H1 (cell line): ENCODE data around the gene SOWAHC. TPM values are rescaled to one million over a fixed set of nuclear protein-coding genes. Genes with fewer than 3 reads are reported as not detected.

ENCODE experiments used
- CTCF ChIA-PET: fragments of 300-600 bp; sonication (Branson Sonifier 250); formaldehyde crosslinking; loops from one replicate; lab custom pipeline; 2021; ENCODE audit not compliant: partially characterized antibody; lab: Charles Lee
- POLR2A ChIA-PET: fragments of 300-600 bp; sonication (Branson Sonifier 250); formaldehyde crosslinking; loops from one replicate; lab custom pipeline; 2021; ENCODE audit warnings: inconsistent platforms; ENCODE audit not compliant: partially characterized antibody; lab: Charles Lee
- DNase-seq, 2 experiments: peaks; one replicate each; pipeline versions ENCODE4 v3.0.0 to v3.0.0-alpha.2; 2010 to 2022; ENCODE audit warnings: low spot score in 2 of 2, low read depth in 1 of 2, mixed read lengths in 1 of 2
- FAIRE-seq: peaks from 2 replicates; lab custom pipeline; 2011; peaks lifted over from hg19 to GRCh38; lab: Jason Lieb, UNC
- H2AFZ ChIP-seq: 2 replicates; pipeline ENCODE4 v1.8.1; 2012; ENCODE audit warnings: low read length, inconsistent platforms
- H2AK5ac ChIP-seq: 2 replicates; pipeline ENCODE4 v1.6.1; 2013; ENCODE audit warnings: low read depth, low read length
- H2BK120ac ChIP-seq: replicated peaks from 2 replicates; pipeline ENCODE3; 2013; ENCODE audit warnings: low read depth, low read length, inconsistent platforms
- H2BK12ac ChIP-seq: 2 replicates; pipeline ENCODE4 v1.6.1; 2013; ENCODE audit warnings: low read depth, low read length
- H2BK15ac ChIP-seq: 2 replicates; pipeline ENCODE4 v1.6.1; 2013; ENCODE audit warnings: low read length
- H2BK20ac ChIP-seq: 2 replicates; pipeline ENCODE4 v1.6.1; 2013; ENCODE audit warnings: low read length
- H2BK5ac ChIP-seq: 2 replicates; pipeline ENCODE4 v1.6.1; 2013; ENCODE audit warnings: low read depth, low read length
- H3K14ac ChIP-seq: 2 replicates; pipeline ENCODE4 v1.6.1; 2013; ENCODE audit warnings: inconsistent platforms; ENCODE audit not compliant: insufficient read length
- H3K18ac ChIP-seq: 2 replicates; pipeline ENCODE4 v1.6.1; 2013; ENCODE audit warnings: low read length; ENCODE audit errors: extremely low read depth
- H3K23ac ChIP-seq: 2 replicates; pipeline ENCODE4 v1.6.1; 2013; ENCODE audit warnings: inconsistent platforms; ENCODE audit not compliant: insufficient read length
- H3K23me2 ChIP-seq: 2 replicates; pipeline ENCODE4 v1.6.1; 2013; ENCODE audit warnings: low read depth, low read length
- H3K27ac ChIP-seq: 2 replicates; pipeline ENCODE4 v1.6.1; 2011; ENCODE audit warnings: low read depth, low read length, inconsistent platforms
- H3K27me3 ChIP-seq, 4 experiments: replicated peaks in 1 of 4; 1 replicate in 1 of 4; 2 replicates in 3 of 4; pipeline versions ENCODE4 v1.6.1 to v1.8.1; 2011 to 2013; ENCODE audit warnings: low read length in 3 of 4, mild to moderate bottlenecking in 3 of 4, inconsistent platforms in 2 of 4, mixed read lengths in 2 of 4, moderate library complexity in 1 of 4; ENCODE audit not compliant: control insufficient read depth in 3 of 4, insufficient read depth in 3 of 4; ENCODE audit errors: extremely low read depth in 1 of 4
- H3K36me3 ChIP-seq, 4 experiments: 2 replicates each; pipeline versions ENCODE4 v1.6.1 to v1.8.1; 2011 to 2013; ENCODE audit warnings: mild to moderate bottlenecking in 4 of 4, low read length in 3 of 4, moderate library complexity in 2 of 4, control low read depth in 1 of 4, inconsistent platforms in 1 of 4; ENCODE audit not compliant: insufficient read depth in 4 of 4, control insufficient read depth in 2 of 4
- H3K4ac ChIP-seq: replicated peaks from 2 replicates; pipeline ENCODE3; 2013; ENCODE audit warnings: low read length, low read depth, mixed read lengths, inconsistent platforms; ENCODE audit not compliant: insufficient read length
- H3K4me1 ChIP-seq, 4 experiments: replicated peaks in 1 of 4; 1 replicate in 1 of 4; 2 replicates in 3 of 4; pipeline versions ENCODE4 v1.6.1 to v1.8.1; 2011 to 2013; ENCODE audit warnings: low read length in 3 of 4, inconsistent platforms in 2 of 4, mixed read lengths in 1 of 4; ENCODE audit not compliant: insufficient read depth in 4 of 4, control insufficient read depth in 3 of 4
- H3K4me2 ChIP-seq, 2 experiments: 2 replicates each; pipeline versions ENCODE4 v1.6.1 to v1.8.1; 2011 to 2013; ENCODE audit warnings: low read depth in 2 of 2, low read length in 2 of 2, control low read depth in 1 of 2, inconsistent platforms in 1 of 2, mild to moderate bottlenecking in 1 of 2; ENCODE audit not compliant: insufficient read depth in 1 of 2
- H3K4me3 ChIP-seq, 4 experiments: fragments of 200-600, 300-600 bp in 1 of 4; sonication (generic), shearing (Covaris generic), sonication (Bioruptor Twin) in 1 of 4; 2 replicates each; pipeline versions ENCODE4 v1.5.1 to v1.8.1; 2011 to 2016; ENCODE audit warnings: low read length in 4 of 4, low read depth in 3 of 4, control low read depth in 2 of 4, inconsistent platforms in 2 of 4, mild to moderate bottlenecking in 2 of 4, mixed read lengths in 1 of 4, moderate library complexity in 1 of 4; ENCODE audit not compliant: insufficient read depth in 2 of 4; ENCODE audit errors: extremely low read depth in 1 of 4
- H3K56ac ChIP-seq: replicated peaks from 2 replicates; pipeline ENCODE3; 2013; ENCODE audit warnings: low read depth, mild to moderate bottlenecking, mixed read lengths, low read length, inconsistent platforms; ENCODE audit not compliant: insufficient read length
- H3K79me1 ChIP-seq: 2 replicates; pipeline ENCODE4 v1.6.1; 2013; ENCODE audit warnings: low read depth, low read length, control low read depth
- H3K79me2 ChIP-seq, 2 experiments: 2 replicates each; pipeline versions ENCODE4 v1.6.1 to v1.8.1; 2012 to 2013; ENCODE audit warnings: low read length in 2 of 2, mild to moderate bottlenecking in 2 of 2, inconsistent platforms in 1 of 2; ENCODE audit not compliant: insufficient read depth in 2 of 2, control insufficient read depth in 1 of 2
- H3K9ac ChIP-seq, 4 experiments: replicated peaks in 1 of 4; 1 replicate in 1 of 4; 2 replicates in 3 of 4; pipeline versions ENCODE4 v1.6.1 to v1.8.1; 2011 to 2013; ENCODE audit warnings: low read depth in 3 of 4, low read length in 3 of 4, control low read depth in 2 of 4, mild to moderate bottlenecking in 2 of 4, moderate library complexity in 2 of 4, inconsistent platforms in 1 of 4; ENCODE audit errors: extremely low read depth in 1 of 4
- H3K9me3 ChIP-seq, 2 experiments: 2 replicates each; pipeline versions ENCODE4 v1.6.1 to v1.8.1; 2012 to 2013; ENCODE audit warnings: mild to moderate bottlenecking in 2 of 2, moderate library complexity in 2 of 2, control low read depth in 1 of 2, inconsistent platforms in 1 of 2, low read depth in 1 of 2, low read length in 1 of 2, mixed read lengths in 1 of 2; ENCODE audit not compliant: insufficient read depth in 2 of 2
- H4K20me1 ChIP-seq, 2 experiments: replicated peaks in 1 of 2; 2 replicates each; pipeline versions ENCODE3 to v1.8.1; 2011 to 2013; ENCODE audit warnings: inconsistent platforms in 2 of 2, low read length in 2 of 2, mild to moderate bottlenecking in 1 of 2; ENCODE audit not compliant: insufficient read depth in 2 of 2, control insufficient read depth in 1 of 2
- H4K5ac ChIP-seq: 2 replicates; pipeline ENCODE4 v1.6.1; 2013; ENCODE audit warnings: low read length, low read depth, mixed read lengths, inconsistent platforms; ENCODE audit not compliant: insufficient read length
- H4K8ac ChIP-seq: 2 replicates; pipeline ENCODE4 v1.8.0; 2013; ENCODE audit warnings: mild to moderate bottlenecking, moderate library complexity, low read length, inconsistent platforms; ENCODE audit not compliant: insufficient read depth; ENCODE audit errors: extremely low read depth
- H4K91ac ChIP-seq: replicated peaks from 2 replicates; pipeline ENCODE3; 2013; ENCODE audit warnings: low read length, mixed read lengths, inconsistent platforms; ENCODE audit not compliant: insufficient read length
- ASH2L ChIP-seq: fragments of 200-600, 300-600 bp; sonication (generic); IDR thresholded peaks from one replicate; pipeline ENCODE4 v1.7.1; 2017; ENCODE audit warnings: low read length
- JUND ChIP-seq: IDR thresholded peaks from 2 replicates; pipeline ENCODE4 v1.6.1; 2011; ENCODE audit warnings: mild to moderate bottlenecking, improper control_type of control experiment, low read length
- POU5F1 ChIP-seq: IDR thresholded peaks from 2 replicates; pipeline ENCODE4 v1.6.1; 2011; ENCODE audit warnings: low read depth, mild to moderate bottlenecking, low read length, moderate library complexity
- SIX5 ChIP-seq: IDR thresholded peaks from 2 replicates; pipeline ENCODE4 v1.6.1; 2011; ENCODE audit warnings: mild to moderate bottlenecking, low read depth, low read length
- SP1 ChIP-seq: IDR thresholded peaks from 2 replicates; pipeline ENCODE4 v1.6.1; 2011; ENCODE audit warnings: low read depth, low read length
- SUZ12 ChIP-seq: fragments of 200-600 bp; sonication (generic); IDR thresholded peaks from 2 replicates; pipeline ENCODE4 v1.6.1; 2012; ENCODE audit warnings: mild to moderate bottlenecking, inconsistent platforms, low read length, moderate library complexity, mixed read lengths
- TAF1 ChIP-seq: IDR thresholded peaks from 2 replicates; pipeline ENCODE4 v1.6.1; 2011; ENCODE audit warnings: mild to moderate bottlenecking, low read depth, low read length
- WGBS, 2 experiments: shearing (Covaris generic) in 1 of 2; methylation state at CpG; one replicate each; pipeline versions ENCODE4 v1.1.6 to v1.1.7; 2013 to 2015; ENCODE audit warnings: low lambda C conversion rate in 2 of 2, mixed read lengths in 2 of 2, inconsistent platforms in 1 of 2, low coverage in 1 of 2, missing lambda C conversion rate in 1 of 2; ENCODE audit not compliant: insufficient replicate concordance in 2 of 2, insufficient coverage in 1 of 2, insufficient read length in 1 of 2; ENCODE audit errors: extremely low coverage in 1 of 2, missing lambda C conversion rate in 1 of 2; 5-methylcytosine and 5-hydroxymethylcytosine counted together
- polyA plus RNA-seq, 7 experiments: library from polyadenylated mRNA; depleted of rRNA in 3 of 7; stranded (reverse) in 5 of 7; unstranded in 2 of 7; fragments of >200 nt in 5 of 7; fragments of 200-250 nt in 2 of 7; gene quantifications; 1 replicate in 5 of 7; 2 replicates in 1 of 7; 4 replicates in 1 of 7; pipeline versions ENCODE4 v1.2.1 to v1.2.3, GENCODE V29; 2011 to 2013; ENCODE audit warnings: missing spikeins in 2 of 7, mixed read lengths in 2 of 7
- total RNA-seq: library from RNA; stranded (reverse); fragmentation: NEBNext Ultra II Directional; extraction: Animal tissue kit (Norgen Biotek cat#: 25700); gene quantifications from 2 replicates; pipeline ENCODE4 v1.2.1, GENCODE V29; 2021

SOWAHC gene
- total and polyA plus RNA-seq, 2 of the 8 experiments (the other 6 are each of a cell fraction or from before 2014, with no cell fraction given), result 3.1 to 17.8 TPM

DNA sequence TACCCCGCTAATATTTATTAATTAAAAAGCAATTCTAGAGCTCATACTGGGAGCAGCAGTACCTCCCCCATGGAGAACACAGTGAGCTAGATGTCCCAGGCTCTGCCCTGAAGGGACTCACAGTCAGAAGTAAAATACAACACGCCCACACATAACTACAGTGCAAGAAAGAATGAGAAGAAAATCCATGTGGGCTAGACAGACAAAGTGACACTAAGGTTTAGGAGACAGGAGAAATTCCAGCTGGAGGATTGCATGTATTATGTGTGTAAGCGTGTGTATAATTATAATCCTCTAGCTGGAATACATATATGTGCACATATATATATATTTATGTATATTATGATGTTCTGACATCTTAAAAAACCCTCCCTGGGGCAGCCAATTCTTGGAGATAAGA is 15.7 kb downstream of the SOWAHC start:
- Histone ChIP-seq H4K5ac (no peak overlapping the region), H3K9me3 (no peaks in the 10 kb centered on the region), H3K18ac (no peak overlapping the region), H2AK5ac (no peak overlapping the region), H3K9ac (no peak overlapping the region), H4K8ac (no peak overlapping the region), H2BK20ac (no peak overlapping the region), H3K4ac (no peak overlapping the region), H2BK15ac (no peak overlapping the region), H4K20me1 (no peaks in the 10 kb centered on the region), H3K36me3 (no peaks in the 10 kb centered on the region), H3K4me3 (no peak overlapping the region), H2BK120ac (no peak overlapping the region), H3K79me2 (no peaks in the 10 kb centered on the region), H2BK5ac (no peak overlapping the region), H3K79me1 (no peaks in the 10 kb centered on the region), H3K4me1 (no peaks in the 10 kb centered on the region), H4K91ac (no peak overlapping the region), H3K56ac (no peak overlapping the region), H3K23me2 (no peaks in the 10 kb centered on the region), H2BK12ac (no peak overlapping the region), H3K27ac (no peak overlapping the region), H3K4me2 (no peak overlapping the region), H2AFZ (no peak overlapping the region), H3K23ac (no peak overlapping the region), H3K27me3 (no peaks in the 10 kb centered on the region), H3K14ac (no peak overlapping the region)
- ChIA-PET CTCF (interaction anchor here (0.6 to 0.8 kb wide), 2 partner anchors 65 to 89 kb away, joined by 3 to 5 read pairs; no protein-coding TSS in a partner anchor), POLR2A (interaction anchor here (1.6 kb wide), 1 partner anchor 17 kb away, joined by 4 read pairs; no protein-coding TSS in a partner anchor)
- no peak for FAIRE-seq
- 89% methylated on average over 3 of the region's 3 CpGs; no CpG with 5 or more reads in 1 of the 2 experiments for WGBS, 2 experiments
- DNase-seq, result no peak
- TF ChIP-seq POU5F1 (no peak), JUND (no peak), SP1 (no peak), SUZ12 (no peak), SIX5 (no peak), ASH2L (no peak), TAF1 (no peak)
